Forelimb muscle (tissue), 1 donor: ENCODE measurements around the gene GRID1. TPM values are rescaled to one million over a fixed set of nuclear protein-coding genes. Genes with fewer than 3 reads are reported as not detected.
A peak's percentile ranks its signal among the peaks of the same experiment; 100 is the strongest.

Experiments used
- DNase-seq: peaks from one replicate; pipeline ENCODE4 v3.0.0-alpha.2; 2013; ENCODE audit warnings: low read depth
- polyA plus RNA-seq: library from polyadenylated mRNA; unstranded; fragments of 120-200 nt; gene quantifications from one replicate; pipeline ENCODE4 v1.2.1, GENCODE V29; 2013; ENCODE audit not compliant: insufficient read length

GRID1 gene
- polyA plus RNA-seq, 1 donor, result 3.8 TPM

GRCh38 chr10:85826377-85826776 is 540.2 kb downstream of the GRID1 start:
- no peak for DNase-seq

DNA sequence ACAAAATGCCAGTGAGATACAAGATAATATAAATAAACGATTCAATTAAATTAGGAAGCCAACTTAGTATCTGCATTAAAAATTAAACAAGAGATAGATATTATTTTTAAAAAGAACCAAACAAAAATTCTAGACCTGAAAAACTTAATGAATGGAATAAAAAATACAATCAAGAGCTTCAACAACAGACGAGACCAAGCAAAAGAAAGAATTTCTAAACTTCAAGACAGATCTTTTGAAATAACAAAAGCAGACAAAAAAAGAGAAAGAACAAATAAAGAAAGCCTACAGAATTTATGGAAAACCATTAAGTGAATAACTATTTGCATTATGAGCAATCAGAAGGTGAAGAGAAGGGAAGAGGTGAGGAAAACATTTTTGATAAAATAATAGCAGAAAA is 555.2 kb downstream of the GRID1 start:
- DNase-seq, result no peak

DNA sequence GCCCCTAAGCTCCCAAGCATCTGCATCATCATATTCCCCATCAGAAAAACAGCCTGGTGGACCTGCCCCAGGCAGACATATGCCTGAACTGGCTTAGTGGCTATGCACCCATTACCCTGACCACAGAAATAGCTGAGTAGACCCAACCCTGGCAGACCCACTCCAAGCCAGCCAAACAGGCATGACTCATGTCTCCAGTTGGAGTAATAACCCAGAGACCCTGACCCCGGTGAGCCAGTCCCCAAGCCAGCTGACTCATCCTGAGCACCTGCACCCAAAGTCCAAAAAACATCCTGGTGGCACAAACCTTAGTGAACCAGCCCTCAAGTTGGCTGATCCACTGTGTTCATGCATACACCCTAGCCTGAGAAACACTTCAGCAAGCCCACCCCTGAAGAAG is 555.9 kb downstream of the GRID1 start:
- DNase-seq, result no peak

GRCh38 chr10:85795460-85795859 is 571.1 kb downstream of the GRID1 start:
- DNase-seq, result no peak

GRCh38 chr10:85794553-85794952 is 572.0 kb downstream of the GRID1 start:
- DNase-seq, result no peak

DNA sequence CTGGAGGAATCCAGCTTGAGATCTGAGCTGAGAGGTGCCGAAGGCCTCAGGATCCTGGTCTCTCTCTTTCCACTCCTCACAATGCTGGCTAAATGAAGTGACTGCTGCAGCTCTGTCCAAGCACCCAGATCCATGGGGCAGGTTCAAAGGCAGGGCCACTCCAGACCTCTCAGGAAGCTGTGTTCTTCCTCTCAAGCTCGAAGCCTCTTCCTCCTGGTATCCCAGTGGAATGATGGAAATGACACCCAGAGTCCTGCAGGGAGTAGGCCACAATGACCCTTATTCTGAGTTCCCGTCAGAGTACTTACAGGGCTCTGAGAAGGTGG is 574.1 kb downstream of the GRID1 start:
- DNase-seq, result no peak

- peak; percentile 68 for DNase-seq
These were observed 574.6 kb downstream of the GRID1 start for GRCh38 chr10:85791818-85792532.

DNA sequence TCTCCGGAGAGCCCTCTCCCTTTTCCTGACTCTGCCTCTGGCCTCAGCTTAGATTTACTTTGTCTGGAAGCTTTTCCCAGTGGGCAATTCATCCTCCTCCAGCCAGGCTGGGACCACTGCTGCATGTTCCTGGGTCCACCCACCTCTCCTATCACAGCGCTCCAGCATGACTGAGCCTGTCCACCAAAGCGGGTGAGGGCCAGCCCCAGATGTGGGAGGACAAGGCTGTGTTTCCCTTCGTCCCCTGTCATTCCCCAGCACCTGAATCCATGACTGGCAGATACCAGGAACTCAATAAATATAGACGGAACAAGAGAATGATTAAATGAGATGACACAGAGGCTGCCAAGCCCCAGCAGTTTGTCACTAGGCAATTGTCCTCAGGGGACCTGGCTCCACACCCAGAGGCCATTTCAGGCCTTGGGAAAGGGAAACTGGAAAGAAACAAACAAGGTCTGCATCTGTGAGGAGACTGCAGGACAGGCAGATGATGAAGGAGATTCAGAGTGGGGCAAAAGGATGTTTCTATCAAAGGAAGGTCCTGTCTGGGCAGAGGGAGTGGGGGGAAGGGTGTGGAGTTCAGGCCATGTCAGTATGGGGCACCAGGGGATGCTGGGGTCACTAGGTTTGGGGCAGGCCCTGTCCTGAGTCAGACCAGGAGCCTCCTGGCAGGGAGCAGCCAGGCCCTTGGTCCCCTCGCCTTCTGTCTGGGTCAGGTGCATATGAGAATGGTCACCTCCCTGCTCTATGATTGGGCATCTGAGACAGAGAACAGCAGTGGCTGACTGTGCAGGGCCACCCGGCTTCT is 576.4 kb downstream of the GRID1 start:
- DNase-seq, result no peak

DNA sequence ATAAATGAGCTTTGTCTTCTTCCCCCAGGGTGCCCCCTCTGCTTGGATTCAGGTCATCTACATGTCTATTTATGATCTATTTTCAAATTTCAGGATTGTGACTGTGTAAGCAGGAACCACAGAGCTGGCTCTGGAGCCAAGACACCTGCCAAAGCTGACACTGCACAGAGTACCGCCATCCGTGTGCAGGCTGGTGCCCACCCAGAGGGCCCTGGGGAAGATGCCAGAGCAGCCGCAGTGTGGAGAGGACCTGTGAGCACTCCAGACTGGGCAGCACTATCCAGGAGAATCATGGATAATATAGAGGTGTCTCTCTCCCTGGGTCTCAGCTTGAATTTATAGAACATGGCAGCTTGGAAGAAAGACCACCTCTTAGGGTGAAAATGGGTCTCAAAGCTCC is 577.5 kb downstream of the GRID1 start:
- no peak for DNase-seq

DNA sequence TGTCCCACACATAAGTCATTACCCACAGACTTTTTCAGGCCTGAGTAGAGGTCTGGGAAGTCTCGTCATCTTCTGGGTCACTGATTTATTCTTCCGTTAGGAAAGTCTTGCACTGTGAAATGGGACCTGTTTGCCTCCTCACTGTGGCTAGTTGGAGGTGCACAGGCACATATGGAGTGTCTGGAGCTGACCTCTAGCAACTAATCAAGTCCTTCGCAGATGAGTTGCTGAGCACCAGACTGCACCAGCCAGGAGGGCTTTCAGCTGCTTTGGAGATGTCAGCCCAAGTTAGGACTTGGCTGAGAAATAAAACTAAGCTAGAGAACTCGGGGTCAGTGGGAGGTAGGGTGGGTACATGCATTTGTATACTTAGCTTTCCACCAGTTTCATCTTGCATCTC is 578.0 kb downstream of the GRID1 start:
- DNase-seq, result no peak

DNA sequence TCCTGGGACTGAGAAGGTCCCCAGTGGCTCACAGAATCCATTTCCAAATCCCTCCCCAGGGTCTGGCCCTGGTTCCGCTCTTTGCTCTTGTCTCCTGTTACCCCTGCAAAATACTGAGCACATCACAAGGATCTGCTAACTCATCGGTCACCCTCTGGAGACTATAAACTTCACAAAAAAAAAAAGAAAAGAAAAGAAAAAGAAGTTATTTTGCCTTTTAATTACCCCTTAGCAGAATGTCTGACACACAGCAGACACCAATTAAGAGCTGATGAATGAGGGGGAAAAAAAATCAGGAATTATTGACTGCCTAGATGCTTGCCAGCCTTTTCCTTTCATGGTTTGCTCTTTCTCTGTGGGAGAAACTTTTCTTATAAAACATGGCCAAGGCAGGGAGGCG is 578.7 kb downstream of the GRID1 start:
- DNase-seq, result no peak

DNA sequence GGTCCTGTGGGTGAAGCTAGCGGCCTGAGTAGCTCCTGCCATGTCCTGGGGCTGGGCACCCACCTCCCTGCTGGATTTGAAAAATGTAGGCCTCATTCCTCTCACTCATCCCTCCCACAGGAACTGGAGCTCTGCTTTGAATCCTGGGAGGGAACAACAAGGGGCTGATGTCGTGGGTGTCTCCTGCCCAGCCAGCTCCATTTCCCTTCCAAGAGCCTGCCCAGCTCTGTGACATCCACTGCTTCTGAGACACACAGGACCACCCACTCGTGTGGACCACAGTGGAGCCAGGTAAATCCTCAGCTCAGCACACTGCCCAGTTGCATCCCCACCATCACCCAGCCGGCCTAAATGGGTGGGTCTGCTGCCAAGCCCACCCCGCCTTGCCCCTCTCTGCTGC is 579.2 kb downstream of the GRID1 start:
- DNase-seq, result no peak

DNA sequence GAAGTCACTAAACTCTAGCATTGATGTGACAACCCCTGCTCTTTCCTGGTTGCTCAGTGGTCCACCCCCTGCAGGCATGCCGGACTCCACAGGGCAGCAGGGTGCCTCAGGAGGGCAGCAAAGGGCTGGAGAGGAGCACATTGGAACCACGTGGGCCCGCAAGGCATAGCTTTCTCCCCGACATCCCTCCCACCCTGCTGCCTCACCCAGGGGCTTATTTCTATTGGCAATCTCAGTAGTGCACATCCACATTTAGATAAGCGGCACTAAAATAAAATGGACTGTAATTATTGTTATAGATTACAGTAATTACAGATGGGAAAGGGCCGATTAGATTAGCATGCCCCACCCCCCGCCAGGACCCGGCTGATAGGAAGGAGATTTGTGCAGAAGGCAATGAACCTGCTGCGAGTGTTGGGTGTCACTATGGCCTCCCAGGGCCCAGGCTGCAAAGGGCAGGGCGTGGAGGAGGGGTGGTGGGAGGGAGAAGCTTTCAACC is 580.1 kb downstream of the GRID1 start:
- DNase-seq, result no peak

DNA sequence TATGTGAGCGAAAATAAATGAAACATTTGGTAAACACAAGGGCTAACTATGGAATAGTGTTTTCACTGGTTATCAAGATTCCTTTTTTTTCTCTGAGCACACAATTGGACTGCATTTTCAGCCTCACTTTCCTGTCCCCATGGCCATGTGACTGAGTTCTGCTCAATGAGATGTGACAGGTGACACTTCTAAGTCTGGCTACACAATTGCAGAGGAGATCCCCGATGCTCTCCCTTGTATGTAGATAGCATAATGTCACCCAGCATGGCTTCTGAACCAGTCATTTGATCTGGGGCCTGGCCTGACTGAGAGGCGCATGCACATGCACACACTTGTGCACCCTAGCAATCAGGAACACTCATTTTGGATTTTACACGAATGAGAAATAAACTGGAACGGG is 581.8 kb downstream of the GRID1 start:
- DNase-seq, result no peak

DNA sequence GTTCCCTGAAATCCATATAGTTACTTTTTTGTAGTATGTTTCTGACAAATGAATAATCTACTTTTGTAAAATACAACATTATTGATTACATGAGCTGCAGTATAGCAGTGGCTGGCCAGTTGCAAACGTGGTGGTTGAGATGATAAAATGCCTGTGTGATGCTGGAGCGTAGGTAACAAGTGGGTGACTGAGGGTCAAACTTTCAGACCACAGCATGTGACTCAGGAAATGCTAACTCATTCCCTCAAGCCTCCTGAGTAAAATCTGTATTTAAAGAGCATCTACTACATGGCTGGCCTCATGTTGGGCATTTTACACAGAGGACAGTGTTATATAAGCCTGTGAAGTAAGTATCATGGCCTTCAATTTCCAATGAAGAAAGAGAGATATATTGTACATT is 585.2 kb downstream of the GRID1 start:
- DNase-seq, result no peak

- DNase-seq, result no peak
These were observed 588.5 kb downstream of the GRID1 start for GRCh38 chr10:85778074-85778473.

- DNase-seq, result peak; percentile 84
These were observed 598.7 kb downstream of the GRID1 start for GRCh38 chr10:85767891-85768290.

DNA sequence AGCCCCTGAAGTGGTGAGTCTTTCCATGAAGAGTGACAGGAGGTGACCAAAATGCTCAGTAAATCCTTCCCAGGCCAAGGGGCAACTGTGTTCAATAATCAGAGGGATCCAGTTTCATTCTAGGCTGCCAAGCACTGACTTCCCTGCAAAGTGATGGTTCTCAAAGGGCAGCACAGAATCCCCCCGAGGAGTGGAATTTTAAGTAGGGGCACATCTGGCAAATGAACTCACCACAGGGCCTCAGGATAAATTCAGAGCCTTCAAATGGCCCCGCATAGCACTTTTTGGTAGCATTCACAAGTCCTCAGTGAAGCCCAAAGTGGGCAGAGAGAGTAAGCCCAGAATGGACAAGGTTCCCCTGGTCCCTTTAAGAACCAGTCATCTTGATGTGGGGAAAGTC is 602.5 kb downstream of the GRID1 start:
- no peak for DNase-seq

DNA sequence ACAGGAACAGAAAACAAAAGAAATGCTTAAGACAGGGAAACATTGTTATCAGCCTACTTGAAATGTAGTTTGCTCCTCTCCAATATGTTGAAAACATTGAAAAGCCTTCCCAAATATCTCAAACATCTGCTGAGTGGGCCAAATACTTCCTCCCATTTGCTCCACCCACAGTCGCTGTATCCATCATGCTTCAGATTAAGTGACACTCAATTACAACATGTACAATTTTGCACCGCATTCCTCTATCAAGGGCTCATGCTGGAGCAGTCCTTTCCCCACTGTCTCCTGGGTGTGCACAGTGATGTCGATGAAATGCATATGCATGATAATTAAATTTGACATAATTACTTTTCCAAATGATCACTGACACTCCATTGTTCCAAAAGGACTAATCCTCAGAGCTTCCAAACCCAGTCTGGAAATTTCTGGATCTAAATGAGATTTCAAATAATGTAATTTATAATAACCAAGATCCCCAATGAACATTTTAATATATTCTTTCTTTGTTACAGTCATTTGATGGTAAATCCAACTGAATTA is 604.6 kb downstream of the GRID1 start:
- no peak for DNase-seq

GRCh38 chr10:85741626-85742300 is 624.8 kb downstream of the GRID1 start:
- no peak for DNase-seq

GRCh38 chr10:85735997-85736396 is 630.6 kb downstream of the GRID1 start:
- DNase-seq, result no peak

- no peak for DNase-seq
These were observed 631.8 kb downstream of the GRID1 start for GRCh38 chr10:85734791-85735190.
